OCI-M2 (cell line): ENCODE data around the gene SPEF1.

Experiments
- DNase-seq: peaks from one replicate; lab custom pipeline; 2025; ENCODE audit not compliant: unreplicated experiment; lab: John Stamatoyannopoulos, UW

SPEF1 gene

DNA sequence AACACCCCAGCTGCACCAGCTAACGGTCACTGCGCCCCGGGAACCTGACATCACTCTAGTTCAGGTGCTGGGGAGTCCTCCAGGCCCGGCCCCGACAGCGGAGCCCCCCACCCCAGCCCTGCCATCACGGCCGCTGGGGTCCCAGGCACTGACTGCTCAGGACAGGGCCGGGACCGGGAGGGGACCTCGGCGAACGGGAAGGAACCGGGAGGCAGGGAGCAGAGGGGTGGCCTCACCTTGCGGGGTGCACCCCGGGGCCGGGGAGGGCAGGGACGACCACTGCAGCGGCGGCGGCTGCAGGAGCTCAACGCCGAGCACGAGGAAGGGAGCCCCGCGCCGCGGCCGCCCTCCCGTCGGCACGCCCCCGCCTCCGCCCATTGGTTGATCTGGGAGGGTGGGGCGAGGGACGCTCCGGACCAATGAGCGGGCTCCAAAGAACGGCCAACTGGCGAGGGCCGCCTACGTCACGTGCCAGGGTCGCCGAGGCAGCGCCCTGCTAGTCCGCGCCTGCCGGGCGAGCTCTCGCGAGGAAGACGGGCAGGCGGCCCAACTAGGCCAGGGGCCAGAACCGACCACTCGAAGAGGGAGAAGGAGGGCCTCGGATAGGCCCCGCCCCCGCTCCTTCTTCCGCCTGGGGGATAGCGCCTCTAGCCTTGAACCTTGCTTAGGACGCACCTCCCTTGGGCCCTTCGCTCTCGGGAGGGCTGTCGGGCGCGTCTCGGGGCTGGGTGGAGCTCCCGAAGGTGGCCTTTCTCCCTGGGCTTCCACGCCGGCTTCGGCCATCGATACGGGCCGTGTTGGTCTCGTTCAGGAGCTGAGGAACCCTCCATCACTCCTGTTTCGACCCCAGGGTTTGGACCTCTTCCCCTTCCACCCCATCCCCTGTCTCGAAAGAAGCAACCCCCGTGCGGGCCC lies 13.6 kb downstream of the SPEF1 start, which contains the start of gene ADISSP:
TSS of gene ADISSP (minus strand) at position 327 of the 915 bp plus-strand sequence. CDS start 7,653 bp downstream, outside the sequence.
- peak; percentile 90 for DNase-seq

DNA sequence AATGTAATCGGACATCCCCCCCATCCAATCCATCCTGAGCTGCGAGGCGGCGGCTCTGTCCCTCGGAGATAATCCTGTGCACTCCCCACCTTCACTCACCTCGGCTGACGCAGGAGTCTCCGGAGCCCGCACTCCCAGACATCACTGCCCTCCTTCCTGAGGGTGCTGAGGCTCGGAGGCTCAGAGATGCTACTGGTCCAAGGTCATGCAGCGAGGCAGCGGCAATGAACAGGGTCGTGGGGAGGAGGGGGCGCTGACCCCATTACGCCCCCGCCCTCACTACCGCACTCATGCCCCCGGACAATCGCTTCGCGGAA lies 14.2 kb downstream of the SPEF1 start:
- no peak for DNase-seq

DNA sequence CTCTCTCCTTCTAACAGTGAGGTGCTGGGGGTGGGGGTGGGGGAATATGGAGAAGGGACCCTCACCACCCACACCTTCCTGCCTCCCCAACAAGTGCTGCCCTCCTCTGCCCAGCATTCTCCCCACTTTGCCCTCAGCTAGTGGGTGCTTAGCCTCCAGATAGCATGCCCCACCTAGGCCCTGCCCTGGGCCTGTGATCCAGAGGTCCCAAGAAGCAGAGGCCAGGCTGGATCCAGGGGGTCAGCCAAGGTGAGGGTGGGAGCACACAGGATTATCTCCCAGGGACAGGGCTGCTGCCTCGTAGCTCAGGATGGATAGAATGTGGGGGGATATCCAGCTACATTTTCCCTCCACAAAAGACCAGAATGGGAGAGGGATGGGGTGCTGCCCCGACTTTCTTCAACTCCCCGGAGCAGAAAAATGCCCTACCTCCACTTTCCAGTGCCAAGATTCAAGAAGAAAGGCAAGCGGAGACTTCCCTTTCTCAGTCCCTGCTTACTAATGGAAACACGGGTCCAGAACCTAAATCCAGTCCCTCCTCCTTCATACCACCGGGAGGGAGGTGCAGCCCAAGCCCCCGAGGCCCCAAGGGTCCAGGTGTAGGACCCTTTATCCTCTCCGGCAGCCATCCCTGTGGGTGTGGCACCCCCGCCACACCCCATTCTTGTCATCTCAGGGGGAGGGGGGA lies 14.7 kb downstream of the SPEF1 start:
- no peak for DNase-seq

DNA sequence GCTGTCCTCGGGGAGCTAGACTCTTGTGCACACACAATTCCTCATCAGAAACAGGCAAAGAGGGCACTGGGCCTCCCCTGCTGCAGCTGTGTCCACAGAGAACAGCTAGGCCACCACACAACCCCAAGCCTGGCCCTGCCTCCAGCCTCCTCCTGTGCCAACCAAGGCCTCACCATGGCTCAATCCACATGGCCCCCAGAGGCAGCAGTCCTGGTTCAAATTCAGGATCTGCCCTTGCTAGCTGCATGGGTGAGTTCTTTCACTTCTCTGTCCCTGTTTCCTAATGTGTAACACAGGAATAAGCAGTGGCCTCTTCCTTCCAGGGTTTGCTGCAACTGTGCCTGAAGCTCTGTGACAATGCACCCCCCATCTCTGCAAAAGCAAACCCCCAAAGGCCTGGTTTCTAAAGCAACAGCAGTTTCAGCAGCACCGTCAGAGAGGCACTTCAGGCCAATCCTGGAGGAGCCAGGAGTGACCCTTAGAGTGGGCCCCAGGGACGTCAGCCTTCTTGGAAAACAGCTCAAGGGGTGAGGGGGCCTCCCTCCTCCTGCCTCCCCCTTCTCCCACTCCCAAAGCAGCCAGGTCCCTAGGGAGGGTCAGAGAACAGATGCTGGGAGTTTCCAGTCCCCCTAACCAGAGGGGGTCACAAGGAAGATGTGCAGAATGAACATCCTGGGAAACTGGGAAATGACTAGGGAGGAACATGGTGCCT lies 15.9 kb downstream of the SPEF1 start:
- DNase-seq: no peak

DNA sequence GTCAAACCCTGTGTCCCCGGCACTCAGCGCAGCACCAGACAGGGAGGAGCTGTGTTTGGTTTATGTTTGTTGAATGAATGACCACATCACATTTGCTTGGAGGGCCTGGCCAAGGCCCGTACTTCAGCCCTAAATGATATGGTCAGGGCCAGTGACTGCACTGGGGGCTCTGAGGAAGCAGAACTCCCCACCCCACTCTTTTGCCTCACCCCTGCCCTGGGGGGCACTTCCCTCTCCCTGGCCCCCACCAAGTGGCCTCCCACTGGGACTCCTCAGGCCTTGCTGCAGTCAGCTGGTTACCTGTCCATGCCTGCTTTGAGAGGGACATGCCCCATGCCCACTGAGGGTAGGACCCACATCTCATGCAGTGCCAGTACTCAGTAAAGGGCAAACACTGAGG lies 16.6 kb downstream of the SPEF1 start:
- no peak for DNase-seq

DNA sequence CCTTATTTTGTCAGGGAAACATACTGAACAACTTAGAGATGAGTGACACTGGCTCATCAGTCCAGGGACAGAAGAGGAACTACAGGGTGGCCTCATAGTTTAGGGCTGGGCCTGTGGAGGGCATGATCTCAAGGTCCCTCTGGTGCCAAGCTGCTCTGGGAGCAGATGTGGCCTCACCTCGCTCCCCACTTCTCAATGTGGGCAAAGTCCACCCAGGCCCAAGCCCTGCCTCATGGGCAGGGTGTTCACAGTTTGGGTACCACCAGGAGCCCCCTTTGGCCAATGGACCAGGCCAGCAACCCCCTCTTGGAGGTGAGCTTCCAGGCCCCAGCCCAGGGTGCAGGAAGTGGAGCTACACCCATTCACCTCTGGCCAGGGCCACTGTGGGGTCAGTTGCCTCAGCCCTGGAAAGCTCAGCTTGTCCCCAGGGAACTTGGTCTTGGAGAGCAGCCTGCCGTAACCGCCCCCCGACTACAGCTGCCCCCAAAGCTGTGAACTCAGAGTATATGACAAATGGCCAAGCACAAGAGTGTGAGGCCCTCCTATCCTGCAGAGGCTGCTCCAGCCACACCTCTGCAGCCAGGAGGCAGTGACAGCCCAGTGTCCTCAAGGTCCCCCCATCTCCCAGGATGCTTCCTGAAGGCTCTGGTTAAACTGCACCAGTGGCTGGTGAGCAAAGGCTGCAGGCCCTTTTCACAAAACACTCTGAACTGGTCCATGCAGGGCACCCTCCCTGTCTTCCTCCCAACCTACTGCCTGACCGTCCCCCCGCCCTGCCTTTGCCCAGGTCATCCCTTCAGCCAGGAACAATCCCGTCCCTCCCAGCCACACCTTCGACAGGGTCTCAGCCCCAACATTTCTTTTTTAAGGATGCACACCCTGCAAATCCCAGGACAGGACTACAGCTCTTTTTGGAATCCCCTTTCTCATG lies 17.3 kb downstream of the SPEF1 start:
- no peak for DNase-seq

DNA sequence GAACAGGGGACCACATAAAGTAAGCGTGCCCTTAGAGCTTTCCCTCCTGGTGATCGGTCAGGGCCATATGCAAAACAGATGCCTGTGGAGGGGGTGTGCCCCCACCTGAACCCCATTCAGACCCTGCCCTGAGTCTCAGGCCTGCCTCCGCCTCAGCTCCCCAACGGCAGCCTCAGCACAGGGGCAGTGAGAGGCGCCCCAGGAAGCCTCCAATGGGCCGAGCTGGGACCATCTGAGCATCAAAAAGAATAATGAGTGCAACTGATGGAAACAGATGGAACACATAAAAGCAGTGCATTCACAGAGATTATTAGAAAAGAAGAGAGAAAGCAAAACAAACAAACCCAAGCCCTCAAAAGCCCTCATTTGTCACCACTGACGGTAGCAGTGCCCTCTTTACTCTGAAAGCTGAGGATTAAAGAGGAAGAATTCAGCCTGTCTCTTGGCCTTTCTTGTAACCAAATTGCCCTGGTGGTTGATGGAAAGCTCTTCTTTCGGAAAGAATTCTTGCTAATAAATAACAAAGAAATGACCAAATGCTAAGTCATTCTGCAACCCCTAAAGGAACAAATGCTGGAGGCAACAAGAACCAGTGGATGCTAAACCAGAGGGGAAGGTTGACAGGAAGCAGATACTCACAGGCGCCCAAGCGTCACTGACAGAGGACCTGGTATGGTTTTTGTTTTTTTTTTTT lies 20.4 kb downstream of the SPEF1 start:
- DNase-seq: no peak

DNA sequence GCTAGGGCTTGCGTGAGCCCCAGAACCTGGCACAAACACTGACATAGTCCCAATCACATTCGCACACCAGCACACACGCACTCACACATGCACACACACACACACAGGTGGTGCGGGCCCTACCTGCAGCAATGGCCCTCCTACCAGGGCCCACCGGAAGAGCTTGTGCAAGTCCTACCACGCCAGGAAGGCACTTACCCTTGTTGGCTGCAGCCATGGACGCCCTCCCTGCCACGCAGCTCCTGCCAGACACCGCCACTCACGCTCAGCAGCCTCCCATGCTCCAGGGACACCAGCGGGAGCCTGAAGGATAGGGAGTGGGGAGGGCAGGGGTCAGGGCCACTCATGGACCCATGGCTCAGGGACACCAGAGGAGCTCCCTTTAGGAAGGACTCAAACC lies 21.4 kb downstream of the SPEF1 start:
- no peak for DNase-seq

DNA sequence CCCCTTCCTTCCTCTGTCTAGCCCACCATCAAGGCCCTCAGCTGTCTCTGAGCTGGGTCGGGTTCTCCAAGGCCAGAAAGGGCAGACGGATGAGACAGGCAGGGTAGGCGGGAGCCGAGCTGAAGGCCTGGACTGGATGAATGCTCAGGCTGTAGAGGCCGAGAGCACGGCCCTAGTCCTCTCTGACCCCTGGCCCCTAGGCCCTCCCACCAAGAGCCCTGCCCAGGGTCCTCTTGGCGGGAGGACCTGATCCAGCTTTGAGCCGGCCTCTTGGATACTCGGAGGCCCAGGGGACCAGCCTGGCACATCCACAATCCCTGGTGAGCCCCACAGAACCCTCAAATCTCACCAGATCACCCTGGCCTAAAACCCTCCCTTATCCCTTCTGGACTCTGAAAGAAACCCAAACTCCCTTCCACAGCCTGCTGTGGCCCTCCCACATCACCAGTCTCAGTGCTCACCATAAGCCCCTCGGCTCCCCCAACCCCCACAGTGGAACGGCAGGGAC lies 21.9 kb downstream of the SPEF1 start:
- DNase-seq: no peak

DNA sequence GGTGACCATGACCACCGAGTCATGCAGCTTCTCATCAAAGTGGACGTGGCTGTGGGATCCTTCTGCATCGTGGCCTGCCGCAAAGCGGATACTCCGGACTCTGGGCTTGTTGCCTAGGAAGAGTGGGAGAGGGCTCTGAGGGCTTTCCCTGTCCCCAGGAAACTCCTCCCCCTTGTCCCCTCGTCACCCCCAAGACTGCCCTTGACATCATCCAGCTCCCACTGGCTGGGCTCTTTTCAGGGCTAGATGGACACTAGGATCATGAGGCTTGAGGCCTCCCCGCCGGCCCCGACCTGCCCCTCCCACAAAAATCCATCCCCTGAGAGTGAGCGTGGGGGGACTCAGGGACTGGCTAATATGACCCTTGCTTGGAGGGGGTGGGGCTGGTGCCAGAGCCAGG lies 22.7 kb downstream of the SPEF1 start:
- DNase-seq: no peak

DNA sequence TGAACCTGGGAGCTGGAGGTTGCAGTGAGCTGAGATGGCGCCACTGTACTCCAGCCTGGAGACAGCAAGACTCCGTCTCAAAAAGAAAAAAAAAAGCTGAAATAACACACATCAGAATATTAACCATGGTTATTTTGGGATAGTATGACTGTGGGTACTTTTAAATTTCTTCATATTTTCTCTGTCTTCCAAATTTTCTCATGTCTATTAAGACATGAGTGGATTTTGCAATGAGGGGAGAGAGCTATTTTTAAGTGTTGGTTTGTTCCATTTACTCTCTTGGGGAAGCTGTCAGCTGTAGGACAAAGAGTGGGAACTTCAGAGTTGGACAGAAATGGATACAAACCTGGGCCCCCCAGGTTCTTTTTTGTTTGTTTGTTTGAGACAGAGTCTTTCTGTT lies 24.0 kb downstream of the SPEF1 start:
- no peak for DNase-seq

DNA sequence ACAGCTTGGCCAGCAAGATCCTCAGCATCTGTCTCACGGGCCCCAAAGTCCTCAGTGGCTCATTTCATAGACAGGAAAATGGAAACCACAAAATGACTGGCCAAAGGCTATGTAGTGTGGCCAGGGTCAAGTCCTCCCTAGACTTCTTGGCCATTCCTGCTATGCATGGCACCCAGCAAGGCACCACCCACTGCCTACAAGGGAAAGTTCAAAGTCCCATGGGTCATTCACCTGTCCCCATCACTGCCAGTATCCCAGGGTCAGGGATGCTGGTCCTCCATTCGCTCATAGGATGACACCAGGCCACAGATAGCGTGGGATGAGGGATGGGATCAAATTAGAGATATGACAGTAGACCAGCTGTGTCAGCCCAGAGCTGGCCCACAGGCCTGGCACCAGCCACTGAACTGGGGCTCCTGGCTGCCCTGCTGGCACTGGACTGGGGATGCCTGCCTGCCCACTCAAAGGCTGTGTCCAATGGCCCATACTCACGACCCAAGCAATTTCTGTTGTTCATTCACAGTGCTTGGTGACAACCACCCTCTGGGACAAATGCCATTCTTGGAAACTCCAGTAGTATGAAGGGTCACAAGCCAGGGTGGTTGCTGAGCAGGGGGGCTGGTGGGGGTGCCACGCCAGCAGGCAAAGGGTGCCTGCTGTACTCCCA lies 25.3 kb downstream of the SPEF1 start:
- no peak for DNase-seq

DNA sequence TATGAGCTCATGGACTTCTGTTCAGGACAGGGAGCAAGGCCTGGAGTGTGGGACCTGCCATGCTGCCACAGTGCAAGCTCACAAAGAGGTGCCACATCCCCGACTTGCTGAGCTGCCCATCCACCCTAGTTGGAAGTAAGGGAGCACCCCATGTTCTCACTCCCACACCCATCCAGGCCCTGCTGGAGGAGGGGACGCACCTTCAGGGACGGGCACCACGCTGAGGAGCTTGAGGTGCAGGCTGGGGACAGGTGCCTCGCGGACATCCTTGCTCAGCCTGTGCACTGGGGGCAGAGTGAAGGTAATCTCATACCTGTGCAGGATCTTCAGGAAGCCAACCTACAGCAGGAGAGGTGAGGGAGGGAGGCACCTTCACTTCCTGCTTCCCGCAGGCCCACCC lies 26.0 kb downstream of the SPEF1 start:
- no peak for DNase-seq

DNA sequence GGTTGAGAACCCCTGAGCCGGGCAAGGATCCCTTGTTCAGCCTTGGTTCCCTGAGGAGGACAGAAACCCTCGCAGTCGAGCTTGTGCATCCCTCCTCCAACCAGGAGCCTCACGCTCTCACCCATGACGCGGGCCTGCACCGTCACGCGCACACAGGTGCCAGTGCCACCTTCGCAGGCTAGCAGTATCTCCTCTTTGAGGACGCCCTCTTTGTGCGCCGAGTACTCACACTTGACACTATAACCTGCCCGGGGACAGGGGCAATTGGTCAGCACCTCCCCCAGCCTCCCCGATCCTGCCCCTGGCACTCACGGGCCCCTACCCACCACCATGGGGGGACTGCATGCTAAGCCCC lies 27.0 kb downstream of the SPEF1 start:
- DNase-seq: no peak

DNA sequence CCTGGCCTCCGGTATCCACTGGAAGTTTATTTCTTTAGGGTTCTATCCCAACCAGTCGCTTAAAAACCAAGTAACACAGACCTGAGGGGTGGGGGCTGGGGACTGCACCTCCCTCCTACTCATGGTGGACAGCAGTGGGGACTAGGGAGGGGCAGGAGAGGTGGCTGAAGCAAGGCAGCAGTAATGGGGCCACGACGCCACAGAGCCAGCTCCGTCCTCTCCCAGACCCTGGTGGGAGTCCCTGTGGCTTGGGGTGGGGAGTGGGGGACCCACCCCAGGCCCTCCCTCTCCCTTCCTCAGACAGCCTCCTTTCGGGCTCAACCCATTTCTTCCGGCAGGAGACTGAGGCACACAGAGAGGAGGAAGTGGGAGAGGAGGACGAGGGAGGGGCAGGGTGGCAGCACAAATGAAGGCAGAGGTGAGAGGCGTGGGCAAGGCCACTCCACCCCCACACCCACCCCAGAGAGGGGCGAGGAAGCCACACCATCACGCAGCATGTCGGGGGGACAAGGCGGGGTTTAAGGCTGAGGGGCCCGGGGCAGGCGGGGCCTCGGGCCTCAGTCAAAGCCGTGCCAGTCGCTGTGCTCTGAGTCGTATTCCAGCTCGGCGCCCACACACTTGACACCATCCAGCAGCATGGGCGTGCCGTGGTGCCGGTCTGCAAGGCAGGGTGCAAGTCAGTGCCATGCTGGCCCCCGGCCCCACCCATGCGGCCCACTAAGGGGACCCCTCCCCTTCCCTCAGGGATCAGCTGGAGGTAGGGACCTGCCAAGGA lies 27.6 kb downstream of the SPEF1 start:
- DNase-seq: no peak

DNA sequence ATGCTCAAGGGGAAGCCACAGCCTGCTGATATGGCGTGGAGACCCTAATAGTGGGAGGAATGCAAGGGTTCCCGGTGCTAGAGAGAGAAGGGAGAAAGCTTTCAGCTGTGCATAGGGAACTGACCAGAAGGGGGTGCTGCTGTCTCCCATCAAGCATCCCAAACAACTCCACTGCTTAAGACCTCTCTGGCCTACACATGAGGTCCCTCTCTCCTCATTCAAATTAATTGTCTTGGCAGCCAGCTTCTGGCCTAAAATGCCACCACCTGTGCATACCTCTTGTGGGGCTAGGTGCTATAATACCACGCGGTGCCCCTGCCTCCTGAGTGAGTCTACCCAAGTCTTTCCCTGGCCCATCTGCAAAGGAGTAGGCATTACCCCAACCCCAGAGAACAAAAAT lies 28.1 kb downstream of the SPEF1 start:
- peak; percentile 41 for DNase-seq

DNA sequence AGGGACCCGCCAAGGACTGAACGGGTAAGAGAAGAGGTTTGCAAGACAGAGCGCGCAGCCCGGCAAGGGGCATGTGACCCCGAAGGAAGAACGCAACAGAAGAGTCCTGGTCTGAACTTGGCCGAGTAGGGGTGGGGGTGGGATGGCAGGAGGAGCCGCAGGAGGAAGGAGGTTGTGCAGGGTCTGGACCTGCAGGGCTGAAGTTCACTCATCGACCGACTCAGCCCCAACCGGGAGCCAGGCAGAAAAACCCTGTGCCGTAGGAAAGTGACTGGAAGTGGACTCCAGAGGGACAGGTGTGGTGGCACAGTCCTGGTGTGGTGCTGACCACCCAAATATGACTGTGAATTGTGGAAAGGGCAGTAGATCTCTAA lies 28.9 kb downstream of the SPEF1 start:
- no peak for DNase-seq

DNA sequence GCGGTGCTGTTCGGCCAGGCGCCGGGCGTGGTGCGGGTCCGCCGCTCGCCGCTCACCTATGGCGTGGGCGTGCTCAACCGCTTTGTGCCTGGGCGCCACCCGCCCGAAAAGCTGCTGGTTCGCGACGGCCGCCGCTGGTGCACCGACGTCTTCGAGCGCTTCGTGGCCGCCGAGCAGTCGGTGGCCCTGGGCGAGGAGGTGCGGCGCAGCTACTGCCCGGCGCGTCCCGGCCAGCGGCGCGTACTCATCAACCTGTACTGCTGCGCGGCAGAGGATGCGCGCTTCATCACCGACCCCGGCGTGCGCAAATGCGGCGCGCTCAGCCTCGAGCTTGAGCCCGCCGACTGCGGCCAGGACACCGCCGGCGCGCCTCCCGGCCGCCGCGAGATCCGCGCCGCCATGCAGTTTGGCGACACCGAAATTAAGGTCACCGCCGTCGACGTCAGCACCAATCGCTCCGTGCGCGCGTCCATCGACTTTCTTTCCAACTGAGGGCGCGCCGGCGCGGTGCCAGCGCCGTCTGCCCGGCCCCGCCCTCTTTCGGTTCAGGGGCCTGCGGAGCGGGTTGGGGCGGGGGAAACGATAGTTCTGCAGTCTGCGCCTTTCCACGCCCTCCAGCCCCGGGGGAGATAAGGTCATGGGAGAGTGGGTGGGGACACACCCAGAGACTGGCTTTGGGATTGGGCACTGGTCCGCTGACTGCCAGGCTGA lies 29.4 kb downstream of the SPEF1 start:
- DNase-seq: no peak
